ENCODE measurements around the gene LONP2.

LONP2 gene

GRCh38 chr16:48358419-48358818, 114.3 kb downstream of the LONP2 start:
- TF ChIP-seq, protein P1, sequence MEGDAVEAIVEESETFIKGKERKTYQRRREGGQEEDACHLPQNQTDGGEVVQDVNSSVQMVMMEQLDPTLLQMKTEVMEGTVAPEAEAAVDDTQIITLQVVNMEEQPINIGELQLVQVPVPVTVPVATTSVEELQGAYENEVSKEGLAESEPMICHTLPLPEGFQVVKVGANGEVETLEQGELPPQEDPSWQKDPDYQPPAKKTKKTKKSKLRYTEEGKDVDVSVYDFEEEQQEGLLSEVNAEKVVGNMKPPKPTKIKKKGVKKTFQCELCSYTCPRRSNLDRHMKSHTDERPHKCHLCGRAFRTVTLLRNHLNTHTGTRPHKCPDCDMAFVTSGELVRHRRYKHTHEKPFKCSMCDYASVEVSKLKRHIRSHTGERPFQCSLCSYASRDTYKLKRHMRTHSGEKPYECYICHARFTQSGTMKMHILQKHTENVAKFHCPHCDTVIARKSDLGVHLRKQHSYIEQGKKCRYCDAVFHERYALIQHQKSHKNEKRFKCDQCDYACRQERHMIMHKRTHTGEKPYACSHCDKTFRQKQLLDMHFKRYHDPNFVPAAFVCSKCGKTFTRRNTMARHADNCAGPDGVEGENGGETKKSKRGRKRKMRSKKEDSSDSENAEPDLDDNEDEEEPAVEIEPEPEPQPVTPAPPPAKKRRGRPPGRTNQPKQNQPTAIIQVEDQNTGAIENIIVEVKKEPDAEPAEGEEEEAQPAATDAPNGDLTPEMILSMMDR (IDR thresholded peaks at IDR 0.05; ENCODE audit: control insufficient read depth, extremely low read depth, insufficient read depth): no peak
- H3K4me3 ChIP-seq (ENCODE audit: low read depth, low read length): no peak overlapping the region
- DNase-seq (ENCODE audit: low read depth): no peak

DNA sequence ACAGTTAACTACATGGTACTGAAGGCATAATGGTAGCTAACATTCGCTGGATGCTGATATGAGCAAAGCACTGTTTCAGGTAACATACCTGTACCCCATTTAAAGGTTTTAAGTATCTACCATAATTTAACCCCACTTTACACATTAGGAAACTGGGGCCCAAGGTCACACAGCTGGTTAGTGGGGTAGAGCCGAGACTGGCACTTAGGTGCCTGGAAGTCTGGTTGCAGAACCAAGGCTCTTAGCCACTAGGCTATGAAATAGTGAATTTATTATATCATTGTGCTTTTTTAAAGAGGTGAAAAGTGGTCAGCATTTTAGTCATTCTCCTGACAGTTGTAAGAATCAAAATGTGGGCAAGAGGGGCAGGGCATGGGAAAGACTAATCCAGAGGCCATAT, 115.9 kb downstream of the LONP2 start:
- H3K4me3 ChIP-seq (ENCODE audit: low read depth, low read length): no peak overlapping the region
- TF ChIP-seq, protein P1 (IDR thresholded peaks at IDR 0.05; ENCODE audit: control insufficient read depth, extremely low read depth, insufficient read depth): no peak
- DNase-seq (ENCODE audit: low read depth): no peak

- no peak for DNase-seq (ENCODE audit: low read depth)
- TF ChIP-seq, protein P1 (IDR thresholded peaks at IDR 0.05; ENCODE audit: control insufficient read depth, extremely low read depth, insufficient read depth): no peak
Measured at GRCh38 chr16:48361012-48361411, 116.9 kb downstream of the LONP2 start.

DNA sequence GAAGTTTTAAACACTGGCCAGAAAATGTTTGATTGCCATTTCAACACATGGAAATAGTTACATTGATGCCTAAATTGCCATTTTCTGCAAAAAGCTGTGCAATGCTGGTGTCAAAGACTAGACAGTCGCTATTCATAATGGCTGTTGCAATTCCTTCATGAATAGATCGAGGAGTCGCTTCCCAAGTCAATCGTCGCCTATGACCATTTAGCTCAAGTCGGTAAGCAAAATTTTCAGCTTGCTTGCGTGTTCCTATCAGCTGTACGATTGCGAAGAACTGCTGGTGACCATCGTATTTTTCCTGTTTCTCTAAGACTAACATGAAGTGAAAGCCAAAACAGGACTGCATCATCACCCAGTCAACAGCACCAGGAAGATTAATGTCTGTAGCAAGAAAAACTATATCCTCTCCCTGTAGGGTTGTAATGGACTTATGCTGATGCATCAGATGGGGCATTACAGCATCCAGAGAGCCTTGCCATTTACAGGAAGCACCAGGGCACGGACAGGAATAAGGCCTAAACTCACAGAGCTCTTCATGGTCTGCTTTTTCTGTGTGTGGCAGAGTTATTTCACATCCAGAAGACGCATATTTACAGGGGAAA, 117.5 kb downstream of the LONP2 start:
- H3K4me3 ChIP-seq (ENCODE audit: low read depth, low read length): no peak overlapping the region
- TF ChIP-seq, protein P1 (IDR thresholded peaks at IDR 0.05; ENCODE audit: control insufficient read depth, extremely low read depth, insufficient read depth): no peak
- no peak for DNase-seq (ENCODE audit: low read depth)

More at GRCh38 chr16:48361012-48361411, 116.9 kb downstream of the LONP2 start:
- H3K4me3 ChIP-seq (ENCODE audit: low read depth, low read length): no peak overlapping the region

DNA sequence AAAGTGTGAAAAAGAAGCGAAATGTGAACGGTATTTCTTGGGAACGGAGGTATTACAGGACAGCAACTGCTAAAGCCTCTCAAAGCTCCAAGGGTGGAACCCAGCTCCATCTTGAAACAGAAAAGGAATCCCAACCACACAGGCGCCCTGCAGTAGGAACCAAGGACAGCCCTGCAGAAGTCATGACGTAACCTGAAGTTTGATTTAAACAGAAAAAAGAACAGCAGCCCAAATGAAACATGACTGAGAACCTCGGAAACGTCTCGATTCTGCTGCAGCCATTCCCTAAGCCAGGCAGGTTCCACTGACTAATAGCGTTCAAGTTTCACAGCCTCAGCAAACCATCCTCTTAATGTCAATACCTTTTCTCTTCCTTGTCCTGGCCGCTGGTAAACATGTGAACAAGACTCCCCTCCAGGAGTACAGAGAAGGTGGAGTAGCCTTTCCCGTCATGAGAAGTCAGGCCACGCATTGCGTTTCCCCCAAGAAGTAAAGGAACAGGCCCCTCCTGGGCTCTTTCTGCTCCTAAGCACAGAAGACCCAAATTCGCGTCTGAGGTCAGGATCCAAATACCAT, 121.0 kb downstream of the LONP2 start:
- peak overlapping the region; percentile 62 for H3K4me3 ChIP-seq (ENCODE audit: low read depth, low read length)
- DNase-seq (ENCODE audit: low read depth): peak; percentile 39
- TF ChIP-seq, protein P1 (IDR thresholded peaks at IDR 0.05; ENCODE audit: control insufficient read depth, extremely low read depth, insufficient read depth): no peak

DNA sequence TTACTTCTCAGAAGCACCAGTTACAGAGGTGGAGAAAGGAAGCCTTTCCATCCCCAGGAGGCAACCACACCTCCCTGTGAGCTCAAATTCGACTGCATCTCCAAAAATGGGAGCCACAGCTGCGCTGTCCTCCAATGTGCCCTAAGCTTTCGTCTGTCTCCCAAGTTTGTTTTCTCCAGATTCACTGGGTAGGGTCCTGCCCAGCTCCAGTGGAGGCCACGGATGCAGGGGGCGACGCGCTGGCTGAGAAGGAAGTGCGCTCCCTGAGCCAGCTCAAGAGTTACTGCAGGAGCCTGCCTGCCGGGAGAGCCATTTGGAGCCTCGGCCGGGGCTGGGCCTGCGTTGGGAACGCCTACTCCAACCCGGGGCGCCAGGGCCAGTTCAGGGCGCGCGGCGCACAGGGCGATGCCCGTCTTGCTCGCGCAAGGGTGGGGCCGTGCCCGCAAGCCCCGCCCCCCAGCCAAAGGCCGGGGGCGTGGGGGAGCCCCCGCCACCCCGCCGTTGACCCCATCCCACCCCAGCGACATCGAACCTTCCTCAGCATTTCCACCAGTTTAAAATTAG, 121.6 kb downstream of the LONP2 start:
- peak overlapping the region; percentile 62 for H3K4me3 ChIP-seq (ENCODE audit: low read depth, low read length)
- DNase-seq (ENCODE audit: low read depth): peak; percentile 63
- TF ChIP-seq, protein P1 (IDR thresholded peaks at IDR 0.05; ENCODE audit: control insufficient read depth, extremely low read depth, insufficient read depth): 0 out of 2 replicates have a peak, but pooled peaks have one; percentile 16
